OCI-LY3 (cell line): ENCODE data around the gene USF1.

ENCODE experiments used
- H2AFZ ChIP-seq: fragments of 200-600, 300-600 bp; shearing (Covaris generic); 2 replicates; pipeline ENCODE4 v1.6.0; 2014; ENCODE audit warnings: antibody characterized with exemption, low read depth, low read length
- H3K27ac ChIP-seq: fragments of 200-600, 300-600 bp; sonication (generic); 2 replicates; pipeline ENCODE4 v1.5.1; 2014; ENCODE audit warnings: mild to moderate bottlenecking, low read length, moderate library complexity, mixed read lengths
- H3K27me3 ChIP-seq: fragments of 200-600, 300-600 bp; sonication (generic); 2 replicates; pipeline ENCODE4 v1.6.1; 2014; ENCODE audit warnings: low read depth, low read length, mixed read lengths
- H3K36me3 ChIP-seq: fragments of 200-600, 300-600 bp; sonication (generic); replicated peaks from 2 replicates; pipeline ENCODE3; 2014; ENCODE audit warnings: low read depth, low read length, mixed read lengths
- H3K4me1 ChIP-seq: fragments of 300-600, 200-600 bp; sonication (generic); 2 replicates; pipeline ENCODE4 v1.6.1; 2014; ENCODE audit warnings: low read length, mixed read lengths
- H3K4me2 ChIP-seq: fragments of 200-600, 300-600 bp; sonication (generic); 2 replicates; pipeline ENCODE4 v1.6.1; 2014; ENCODE audit warnings: low read length, mixed read lengths
- H3K4me3 ChIP-seq: fragments of 300-600, 200-600 bp; sonication (generic); 2 replicates; pipeline ENCODE4 v1.5.1; 2014; ENCODE audit warnings: antibody characterized with exemption, mild to moderate bottlenecking, low read length, moderate library complexity
- H3K79me2 ChIP-seq: fragments of 300-600, 200-600 bp; shearing (Covaris generic); 2 replicates; pipeline ENCODE4 v1.6.1; 2014; ENCODE audit warnings: mild to moderate bottlenecking, low read length, mixed read lengths
- H3K9ac ChIP-seq: fragments of 300-600, 200-600 bp; shearing (Covaris generic); 2 replicates; pipeline ENCODE4 v1.6.0; 2014; ENCODE audit warnings: mild to moderate bottlenecking, low read length, moderate library complexity
- H3K9me3 ChIP-seq: fragments of 200-600, 300-600 bp; shearing (Covaris generic); 2 replicates; pipeline ENCODE4 v1.6.1; 2014; ENCODE audit warnings: low read length, mixed read lengths; ENCODE audit not compliant: insufficient read depth
- H4K20me1 ChIP-seq: fragments of 200-600, 300-600 bp; sonication (generic); 2 replicates; pipeline ENCODE4 v1.6.1; 2016; ENCODE audit warnings: low read length, mixed read lengths; ENCODE audit not compliant: insufficient read depth
- CTCF ChIP-seq: fragments of 200-600, 300-600 bp; sonication (generic); IDR thresholded peaks from 2 replicates; pipeline ENCODE4 v1.5.1; 2014; ENCODE audit warnings: antibody characterized with exemption, low read length, low read depth
- EZH2phosphoT487 ChIP-seq: fragments of 200-600 bp; shearing (Covaris generic); IDR thresholded peaks from 2 replicates; pipeline ENCODE4 v1.6.1; 2018; ENCODE audit warnings: antibody characterized with exemption, mixed run types, low read depth

USF1 gene

GRCh38 chr1:161044535-161044907 is 1.3 kb downstream of the USF1 start:
- Histone ChIP-seq H3K36me3 (peaks cover 57% of the 10 kb centered on the region), H4K20me1 (peaks cover 12% of the 10 kb centered on the region; the same call in 1 of the 2 replicates), H3K9ac (peak overlapping the region; percentile 98), H2AFZ (no peak overlapping the region), H3K79me2 (peaks cover 26% of the 10 kb centered on the region), H3K4me2 (peak overlapping the region; percentile 84), H3K4me1 (peaks cover 28% of the 10 kb centered on the region), H3K9me3 (no peaks in the 10 kb centered on the region), H3K27ac (peak overlapping the region; percentile 91), H3K27me3 (no peaks in the 10 kb centered on the region), H3K4me3 (peak overlapping the region; percentile 81)
- no peak for TF ChIP-seq EZH2phosphoT487
- TF ChIP-seq CTCF: no peak

- Histone ChIP-seq H3K9ac (no peak overlapping the region), H3K4me2 (no peak overlapping the region), H3K9me3 (no peaks in the 10 kb centered on the region), H3K4me3 (no peak overlapping the region), H3K27me3 (no peaks in the 10 kb centered on the region), H3K36me3 (peaks cover 41% of the 10 kb centered on the region), H4K20me1 (peaks cover 11% of the 10 kb centered on the region; the same call in 1 of the 2 replicates), H3K4me1 (peaks cover 6% of the 10 kb centered on the region), H3K79me2 (peaks cover 15% of the 10 kb centered on the region), H2AFZ (no peak overlapping the region), H3K27ac (no peak overlapping the region)
- TF ChIP-seq CTCF (no peak), EZH2phosphoT487 (no peak)
These were observed 6.2 kb downstream of the USF1 start for GRCh38 chr1:161039546-161039945.

- Histone ChIP-seq H2AFZ (no peak overlapping the region), H3K36me3 (peaks cover 41% of the 10 kb centered on the region), H3K9me3 (no peaks in the 10 kb centered on the region), H3K79me2 (peaks cover 11% of the 10 kb centered on the region), H3K9ac (no peak overlapping the region), H3K4me3 (no peak overlapping the region), H3K4me1 (peaks cover 2% of the 10 kb centered on the region), H4K20me1 (peaks cover 8% of the 10 kb centered on the region; the same call in 1 of the 2 replicates), H3K4me2 (no peak overlapping the region), H3K27me3 (no peaks in the 10 kb centered on the region), H3K27ac (no peak overlapping the region)
- TF ChIP-seq EZH2phosphoT487 (no peak), CTCF (no peak)
These were observed 6.6 kb downstream of the USF1 start for GRCh38 chr1:161039154-161039545.

- no peaks in the 10 kb centered on the region for H3K27me3 ChIP-seq
- TF ChIP-seq CTCF (no peak), EZH2phosphoT487 (no peak)
- no peak within 1 kb of the TSS for H3K4me2 ChIP-seq
- H3K9me3 ChIP-seq: no peaks in the 10 kb centered on the region
- H2AFZ ChIP-seq: no peak within 1 kb of the TSS
- peaks cover 41% of the 10 kb centered on the region for H3K36me3 ChIP-seq
- H3K4me1 ChIP-seq: no peaks in the 10 kb centered on the region
- peaks cover 6% of the 10 kb centered on the region; the same call in 1 of the 2 replicates for H4K20me1 ChIP-seq
- H3K4me3 ChIP-seq: no peak within 1 kb of the TSS
- H3K79me2 ChIP-seq: peaks cover 7% of the 10 kb centered on the region; the same call in 1 of the 2 replicates
- no peak within 1 kb of the TSS for H3K27ac ChIP-seq
- H3K9ac ChIP-seq: no peak within 1 kb of the TSS
These were observed 7.1 kb downstream of the USF1 start, which contains the start of gene TSTD1 for GRCh38 chr1:161038523-161039153. Gene TSTD1, minus strand, starts transcription at chr1:161038964. Its CDS starts 75 bp downstream, at chr1:161038889.
